IMR-90 (cell line): ENCODE results near the gene IL18RAP.

ENCODE experiments used
- CTCF ChIP-seq: conservative IDR thresholded peaks from 2 replicates; pipeline ENCODE4 v1.5.1; 2012; ENCODE audit warnings: mild to moderate bottlenecking, low read depth, low read length, improper control_type of control experiment
- ELK1 ChIP-seq: fragments of 150-350 bp; IDR thresholded peaks from 2 replicates; pipeline ENCODE4 v1.6.1; 2016; ENCODE audit warnings: low read depth, mild to moderate bottlenecking, low read length, moderate library complexity, borderline replicate concordance
- MAFK ChIP-seq: IDR thresholded peaks from 2 replicates; pipeline ENCODE4 v1.6.1; 2012; ENCODE audit warnings: low read depth, low read length, improper control_type of control experiment
- POLR2A ChIP-seq: IDR thresholded peaks from 2 replicates; pipeline ENCODE4 v1.6.1; 2012; ENCODE audit warnings: mild to moderate bottlenecking, low read depth, low read length
- RCOR1 ChIP-seq: IDR thresholded peaks from 2 replicates; pipeline ENCODE4 v1.6.1; 2012; ENCODE audit warnings: mild to moderate bottlenecking, low read length, improper control_type of control experiment; ENCODE audit not compliant: insufficient replicate concordance
- RFX5 ChIP-seq: IDR thresholded peaks from 2 replicates; pipeline ENCODE4 v1.8.0; 2012; ENCODE audit warnings: low read depth, mild to moderate bottlenecking, low read length, moderate library complexity
- USF2 ChIP-seq: fragments of 150-350 bp; IDR thresholded peaks from 2 replicates; pipeline ENCODE4 v1.6.1; 2017; ENCODE audit warnings: mild to moderate bottlenecking, antibody characterized with exemption, low read length, low read depth

GRCh38 chr2:102425441-102426132 is 2.6 kb downstream of the IL18RAP start:
- TF ChIP-seq CTCF (no peak), RFX5 (no peak), ELK1 (no peak), MAFK (no peak), POLR2A (no peak), RCOR1 (no peak), USF2 (no peak)
